PC-3 (cell line): ENCODE results near the gene GOLGA8M.
"Not testable (repeated sequence)": the region's sequence is repeated elsewhere in the genome, so short reads cannot be mapped to it uniquely, and the experiment has no call there.

Source experiments
- EZH2 ChIP-seq: fragments of 300-600 bp; sonication (generic); IDR thresholded peaks from one replicate; pipeline ENCODE4 v1.6.1; 2017; ENCODE audit warnings: antibody characterized with exemption, mild to moderate bottlenecking, low read length; ENCODE audit not compliant: unreplicated experiment
- TF ChIP-seq, protein P1 (sequence below): fragments of 300-600 bp; sonication (generic); conservative IDR thresholded peaks from 2 replicates; pipeline ENCODE4 v1.5.1; 2017; ENCODE audit warnings: antibody characterized with exemption, low read depth, mild to moderate bottlenecking, low read length

- TF ChIP-seq, protein P1, sequence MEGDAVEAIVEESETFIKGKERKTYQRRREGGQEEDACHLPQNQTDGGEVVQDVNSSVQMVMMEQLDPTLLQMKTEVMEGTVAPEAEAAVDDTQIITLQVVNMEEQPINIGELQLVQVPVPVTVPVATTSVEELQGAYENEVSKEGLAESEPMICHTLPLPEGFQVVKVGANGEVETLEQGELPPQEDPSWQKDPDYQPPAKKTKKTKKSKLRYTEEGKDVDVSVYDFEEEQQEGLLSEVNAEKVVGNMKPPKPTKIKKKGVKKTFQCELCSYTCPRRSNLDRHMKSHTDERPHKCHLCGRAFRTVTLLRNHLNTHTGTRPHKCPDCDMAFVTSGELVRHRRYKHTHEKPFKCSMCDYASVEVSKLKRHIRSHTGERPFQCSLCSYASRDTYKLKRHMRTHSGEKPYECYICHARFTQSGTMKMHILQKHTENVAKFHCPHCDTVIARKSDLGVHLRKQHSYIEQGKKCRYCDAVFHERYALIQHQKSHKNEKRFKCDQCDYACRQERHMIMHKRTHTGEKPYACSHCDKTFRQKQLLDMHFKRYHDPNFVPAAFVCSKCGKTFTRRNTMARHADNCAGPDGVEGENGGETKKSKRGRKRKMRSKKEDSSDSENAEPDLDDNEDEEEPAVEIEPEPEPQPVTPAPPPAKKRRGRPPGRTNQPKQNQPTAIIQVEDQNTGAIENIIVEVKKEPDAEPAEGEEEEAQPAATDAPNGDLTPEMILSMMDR, result not testable (repeated sequence)
- not testable (repeated sequence) for TF ChIP-seq EZH2
Measured at GRCh38 chr15:28672122-28672521, 40.1 kb downstream of the GOLGA8M start.
